Vagina (tissue), 2 donors: Measurements from ENCODE around the gene QSOX1. TPM values are rescaled to one million over a fixed set of nuclear protein-coding genes. Genes with fewer than 3 reads are reported as not detected.

Experiments used
- DNase-seq, 2 donors: peaks; one replicate each; pipeline ENCODE4 v3.0.0-alpha.2; 2017; ENCODE audit errors: extremely low spot score in 2 of 2
- H3K27ac ChIP-seq: fragments of 200-600 bp; sonication (generic); one replicate; pipeline ENCODE4 v1.5.1; 2019
- H3K27me3 ChIP-seq: fragments of 200-600 bp; sonication (generic); one replicate; pipeline ENCODE4 v1.5.1; 2019
- H3K36me3 ChIP-seq, 2 donors: fragments of 200-600 bp; sonication (generic); one replicate each; pipeline ENCODE4 v1.5.1; 2017 to 2019
- H3K4me1 ChIP-seq: fragments of 200-600 bp; sonication (generic); one replicate; pipeline ENCODE4 v1.5.1; 2019
- H3K4me3 ChIP-seq, 2 donors: fragments of 200-600 bp; sonication (generic); 1 replicate in 1 of 2; 2 replicates in 1 of 2; pipeline ENCODE4 v1.5.1; 2016 to 2019
- H3K9me3 ChIP-seq: fragments of 200-600 bp; sonication (generic); one replicate; pipeline ENCODE4 v1.5.1; 2019
- CTCF ChIP-seq, 3 experiments: fragments of 450-650 bp in 2 of 3; fragments of 200-600 bp in 1 of 3; sonication (generic) in 1 of 3; IDR thresholded peaks; one replicate each; pipeline ENCODE4 v1.5.1; 2017 to 2019; ENCODE audit warnings: antibody characterized with exemption in 3 of 3, mild to moderate bottlenecking in 2 of 3, moderate library complexity in 2 of 3
- POLR2A ChIP-seq, 2 donors: fragments of 450-650 bp; IDR thresholded peaks; one replicate each; pipeline ENCODE4 v1.6.1; 2017; ENCODE audit warnings: antibody characterized with exemption in 2 of 2, mild to moderate bottlenecking in 2 of 2, moderate library complexity in 2 of 2
- POLR2AphosphoS5 ChIP-seq, 2 donors: sonication (generic); formaldehyde crosslinking; IDR thresholded peaks; one replicate each; pipeline ENCODE4 v1.9.0; 2017; ENCODE audit warnings: antibody characterized with exemption in 2 of 2, mild to moderate bottlenecking in 2 of 2, low read depth in 1 of 2; ENCODE audit not compliant: insufficient read depth in 1 of 2
- intact Hi-C: fragments of 100-400 bp; cut with DNase I; formaldehyde crosslinking; loops from one replicate; pipeline ENCODE4 v1.15.1; 2023
- total RNA-seq: library from RNA; depleted of rRNA; stranded (reverse); fragments of >200 nt; gene quantifications from one replicate; pipeline ENCODE4 v1.2.3, GENCODE V29; 2016

The QSOX1 gene
- total RNA-seq, 1 donor from 2014 or later, result 103 TPM

GRCh38 chr1:180194546-180195207 lies 40.0 kb downstream of the QSOX1 start:
- TF ChIP-seq POLR2A (IDR thresholded peaks at IDR 0.05), result no peak
- no peak for TF ChIP-seq CTCF (IDR thresholded peaks at IDR 0.05)
- no peak for TF ChIP-seq POLR2AphosphoS5 (IDR thresholded peaks at IDR 0.05; ENCODE audit: insufficient read depth in 1 of 2, low read depth in 1 of 2)
- H3K4me3 ChIP-seq, result no peak overlapping the region
- intact Hi-C loops, result loop anchor here (10.0 kb wide), 1 partner anchor 280 kb away; no protein-coding TSS in a partner anchor
- H3K9me3 ChIP-seq, result no peaks in the 10 kb centered on the region
- H3K27ac ChIP-seq, result no peak overlapping the region
- DNase-seq, result no peak
- H3K27me3 ChIP-seq, result no peaks in the 10 kb centered on the region
- peaks cover 0 to 40% of the 10 kb centered on the region in 2 donors for H3K36me3 ChIP-seq
- H3K4me1 ChIP-seq, result no peaks in the 10 kb centered on the region

- no peak for TF ChIP-seq POLR2AphosphoS5 (IDR thresholded peaks at IDR 0.05; ENCODE audit: insufficient read depth in 1 of 2, low read depth in 1 of 2)
- no peak for TF ChIP-seq POLR2A (IDR thresholded peaks at IDR 0.05)
- no peak for TF ChIP-seq CTCF (IDR thresholded peaks at IDR 0.05)
- no peak overlapping the region for H3K27ac ChIP-seq
- no peaks in the 10 kb centered on the region for H3K27me3 ChIP-seq
- DNase-seq, result no peak
- H3K4me1 ChIP-seq, result no peaks in the 10 kb centered on the region
- no peaks in the 10 kb centered on the region for H3K9me3 ChIP-seq
- no peak overlapping the region for H3K4me3 ChIP-seq
- peaks cover 0 to 34% of the 10 kb centered on the region in 2 donors for H3K36me3 ChIP-seq
- intact Hi-C loops, result loop anchor here (10.0 kb wide), 1 partner anchor 279 kb away; no protein-coding TSS in a partner anchor
These were observed 40.7 kb downstream of the QSOX1 start for GRCh38 chr1:180195401-180195800.

- Histone ChIP-seq H3K4me1 (no peaks in the 10 kb centered on the region), H3K27ac (no peak overlapping the region), H3K27me3 (no peaks in the 10 kb centered on the region), H3K9me3 (no peaks in the 10 kb centered on the region), H3K4me3 (no peak overlapping the region), H3K36me3 (peaks cover 0 to 29% of the 10 kb centered on the region in 2 donors)
- TF ChIP-seq POLR2A (IDR thresholded peaks at IDR 0.05) (no peak), POLR2AphosphoS5 (IDR thresholded peaks at IDR 0.05; ENCODE audit: insufficient read depth in 1 of 2, low read depth in 1 of 2) (no peak), CTCF (IDR thresholded peaks at IDR 0.05) (no peak)
- no peak for DNase-seq
- intact Hi-C loops, result loop anchor here (10.0 kb wide), 1 partner anchor 279 kb away; no protein-coding TSS in a partner anchor
These were observed 41.2 kb downstream of the QSOX1 start for GRCh38 chr1:180195916-180196315.

- intact Hi-C loops, result loop anchor here (10.0 kb wide), 1 partner anchor 278 kb away; no protein-coding TSS in a partner anchor
- Histone ChIP-seq H3K4me3 (no peak overlapping the region), H3K27me3 (no peaks in the 10 kb centered on the region), H3K36me3 (peaks cover 0 to 23% of the 10 kb centered on the region in 2 donors), H3K27ac (no peak overlapping the region), H3K4me1 (no peaks in the 10 kb centered on the region), H3K9me3 (no peaks in the 10 kb centered on the region)
- no peak for TF ChIP-seq POLR2A (IDR thresholded peaks at IDR 0.05)
- TF ChIP-seq POLR2AphosphoS5 (IDR thresholded peaks at IDR 0.05; ENCODE audit: insufficient read depth in 1 of 2, low read depth in 1 of 2), result no peak
- TF ChIP-seq CTCF (IDR thresholded peaks at IDR 0.05), result no peak
- DNase-seq, result no peak
These were observed 41.9 kb downstream of the QSOX1 start for GRCh38 chr1:180196436-180197003.

- DNase-seq, result no peak
- H3K27ac ChIP-seq, result no peak overlapping the region
- intact Hi-C loops, result loop anchor here (10.0 kb wide), 1 partner anchor 278 kb away; no protein-coding TSS in a partner anchor
- no peaks in the 10 kb centered on the region for H3K9me3 ChIP-seq
- no peak for TF ChIP-seq POLR2AphosphoS5 (IDR thresholded peaks at IDR 0.05; ENCODE audit: insufficient read depth in 1 of 2, low read depth in 1 of 2)
- no peak for TF ChIP-seq POLR2A (IDR thresholded peaks at IDR 0.05)
- no peak for TF ChIP-seq CTCF (IDR thresholded peaks at IDR 0.05)
- H3K27me3 ChIP-seq, result no peaks in the 10 kb centered on the region
- H3K4me3 ChIP-seq, result no peak overlapping the region
- H3K36me3 ChIP-seq, result peaks cover 0 to 16% of the 10 kb centered on the region in 2 donors
- no peaks in the 10 kb centered on the region for H3K4me1 ChIP-seq
These were observed 42.6 kb downstream of the QSOX1 start for GRCh38 chr1:180197231-180197630.
